Inferior parietal cortex (tissue), 1 donor: Measurements from ENCODE around the gene TBCE.

Experiments
- DNase-seq: peaks from one replicate; pipeline ENCODE4 v3.0.0-alpha.2; 2016; ENCODE audit errors: extremely low spot score

Gene TBCE

GRCh38 chr1:235410467-235410866 lies 43.2 kb downstream of the TBCE start:
- no peak for DNase-seq

- DNase-seq = no peak
These were observed 44.6 kb downstream of the TBCE start for GRCh38 chr1:235411489-235412486.

GRCh38 chr1:235415008-235415904 lies 48.0 kb downstream of the TBCE start:
- DNase-seq = peak; percentile 59

GRCh38 chr1:235416662-235417049 lies 49.4 kb downstream of the TBCE start:
- no peak for DNase-seq

DNA sequence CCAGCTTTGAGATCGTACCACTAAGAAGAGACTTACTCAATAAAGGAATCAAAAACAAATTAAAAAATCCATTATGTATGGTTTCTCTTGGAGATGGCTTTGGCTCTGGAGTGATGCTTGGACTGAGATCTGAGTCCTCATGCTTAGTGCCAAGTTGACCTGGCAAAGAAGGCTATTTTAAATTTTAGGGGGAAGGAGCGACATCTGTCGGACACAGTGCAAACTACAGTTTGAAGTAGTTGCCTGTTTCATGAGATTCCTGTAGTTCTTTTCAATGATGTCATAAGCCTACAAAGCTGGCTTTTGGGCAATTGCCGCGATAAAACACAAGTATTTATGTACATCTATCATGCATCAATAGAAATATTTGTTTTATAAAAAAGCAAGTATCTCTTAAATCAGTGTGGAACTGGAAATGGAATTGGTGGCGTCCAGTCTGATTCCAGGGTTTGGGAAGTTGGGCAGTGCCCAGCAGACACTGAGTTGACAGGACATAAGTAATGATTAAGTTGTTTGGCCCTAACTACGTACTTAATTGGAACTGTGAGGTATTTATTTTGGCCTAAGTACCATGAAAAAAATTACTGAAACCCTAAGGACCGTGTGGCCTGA lies 50.0 kb downstream of the TBCE start:
- DNase-seq = peak; percentile 86

- no peak for DNase-seq
These were observed 54.5 kb downstream of the TBCE start for GRCh38 chr1:235421751-235422150.

GRCh38 chr1:235423214-235423652 lies 56.0 kb downstream of the TBCE start:
- DNase-seq = no peak

GRCh38 chr1:235424092-235424491 lies 56.9 kb downstream of the TBCE start:
- no peak for DNase-seq

- no peak for DNase-seq
These were observed 58.1 kb downstream of the TBCE start for GRCh38 chr1:235425357-235425756.

GRCh38 chr1:235426143-235426542 lies 58.9 kb downstream of the TBCE start:
- no peak for DNase-seq

GRCh38 chr1:235426680-235427079 lies 59.5 kb downstream of the TBCE start:
- no peak for DNase-seq

- no peak for DNase-seq
These were observed 60.2 kb downstream of the TBCE start for GRCh38 chr1:235427447-235427846.

- DNase-seq = no peak
These were observed 61.9 kb downstream of the TBCE start for GRCh38 chr1:235429143-235429542.

DNA sequence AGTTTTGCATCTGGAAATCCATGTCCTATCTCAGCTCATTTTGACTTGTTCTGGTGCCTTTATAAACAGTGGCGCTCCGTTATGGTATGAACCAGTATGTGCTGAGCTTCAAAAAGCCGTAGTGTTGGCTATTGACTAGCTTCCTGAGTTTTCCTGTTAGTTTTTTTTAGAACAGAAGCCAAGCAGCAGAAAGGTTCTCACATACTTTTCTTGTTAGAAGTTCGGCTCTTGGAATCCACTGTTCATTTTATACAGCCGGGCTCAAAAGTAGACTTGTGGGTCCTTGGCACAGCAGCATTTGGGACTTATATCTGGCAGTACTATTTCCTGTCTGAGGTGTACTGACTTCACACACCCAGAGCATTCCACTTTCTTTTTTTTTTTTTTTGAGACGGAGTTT lies 63.8 kb downstream of the TBCE start:
- no peak for DNase-seq

DNA sequence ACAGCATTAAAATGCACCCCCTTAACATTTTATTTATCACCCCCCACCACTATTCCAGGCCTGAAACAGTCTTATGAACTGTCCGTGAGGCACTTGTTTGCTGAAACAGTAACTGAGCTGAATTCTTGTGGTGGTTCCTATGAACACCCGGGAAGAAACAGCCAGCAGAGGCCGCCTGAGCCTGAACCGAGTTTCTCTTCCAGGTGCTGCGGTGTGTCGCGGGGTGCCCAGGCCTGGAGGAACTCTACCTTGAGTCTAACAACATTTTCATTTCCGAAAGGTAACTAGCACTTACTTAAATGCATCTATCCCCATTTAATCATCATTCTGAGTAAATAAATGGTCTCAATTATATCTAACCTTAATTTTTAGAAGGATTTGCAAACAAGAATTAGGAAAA lies 66.8 kb downstream of the TBCE start:
- no peak for DNase-seq

DNA sequence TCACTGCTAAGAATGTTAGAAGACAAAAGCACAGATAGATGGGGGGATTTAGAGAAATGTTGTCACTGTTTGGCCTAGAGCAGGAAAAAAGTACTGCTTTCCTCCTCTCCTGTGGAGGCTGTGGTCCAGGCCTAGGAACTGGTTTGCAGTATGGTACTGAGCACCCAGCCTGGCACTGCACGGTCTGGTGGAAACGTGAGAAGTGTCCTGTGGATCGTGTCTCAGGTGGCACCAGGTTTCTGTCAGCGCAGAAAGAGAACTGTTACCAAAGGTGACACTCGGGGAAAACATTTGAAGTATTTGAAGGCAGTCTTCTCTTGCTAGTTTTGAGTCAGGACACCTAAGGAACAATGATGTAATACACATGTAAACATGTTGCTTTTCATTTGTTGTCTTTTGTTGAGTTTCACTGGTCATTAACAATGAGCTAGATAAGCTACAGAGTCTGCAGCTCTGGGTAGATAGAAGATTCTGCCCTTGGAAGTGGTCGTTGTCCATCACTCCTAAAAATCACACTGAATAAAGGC lies 74.0 kb downstream of the TBCE start:
- no peak for DNase-seq

GRCh38 chr1:235442788-235443429 lies 75.7 kb downstream of the TBCE start:
- DNase-seq = no peak

DNA sequence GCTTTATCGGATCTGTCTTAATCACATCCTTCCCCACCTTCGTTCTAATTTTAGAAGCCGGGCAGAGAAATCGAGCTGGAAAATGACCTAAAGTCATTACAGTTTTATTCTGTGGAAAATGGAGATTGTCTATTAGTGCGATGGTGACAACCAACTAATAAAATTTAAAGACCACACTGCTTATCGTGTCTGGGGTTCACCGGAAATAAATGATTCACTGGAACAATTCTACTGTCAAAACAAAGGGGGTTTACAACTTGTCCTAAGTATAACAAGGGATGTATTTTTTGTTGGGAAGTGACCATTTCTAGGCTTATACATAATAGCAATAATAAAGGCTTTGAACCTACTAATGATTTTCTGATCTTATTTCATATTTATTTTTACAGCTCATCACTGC lies 81.4 kb downstream of the TBCE start:
- no peak for DNase-seq

DNA sequence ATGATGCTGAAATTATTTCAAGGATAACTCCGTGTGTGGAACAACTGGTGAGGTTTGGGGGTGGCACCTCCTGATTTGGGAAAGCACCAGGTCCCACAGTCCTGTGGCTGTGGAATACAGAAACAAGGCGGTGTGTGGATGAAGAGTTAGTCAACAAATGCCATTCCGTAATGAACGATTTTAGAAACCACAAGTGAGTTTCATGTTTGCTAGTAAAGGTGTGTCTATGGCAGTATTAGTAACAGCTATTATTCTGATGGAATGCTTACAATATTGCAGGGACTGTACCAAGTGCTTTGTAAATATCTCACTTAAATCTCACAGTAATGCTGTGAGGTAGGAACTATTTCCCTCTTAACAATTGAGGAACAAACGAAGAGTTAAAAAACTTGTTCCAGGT lies 83.2 kb downstream of the TBCE start:
- no peak for DNase-seq

DNA sequence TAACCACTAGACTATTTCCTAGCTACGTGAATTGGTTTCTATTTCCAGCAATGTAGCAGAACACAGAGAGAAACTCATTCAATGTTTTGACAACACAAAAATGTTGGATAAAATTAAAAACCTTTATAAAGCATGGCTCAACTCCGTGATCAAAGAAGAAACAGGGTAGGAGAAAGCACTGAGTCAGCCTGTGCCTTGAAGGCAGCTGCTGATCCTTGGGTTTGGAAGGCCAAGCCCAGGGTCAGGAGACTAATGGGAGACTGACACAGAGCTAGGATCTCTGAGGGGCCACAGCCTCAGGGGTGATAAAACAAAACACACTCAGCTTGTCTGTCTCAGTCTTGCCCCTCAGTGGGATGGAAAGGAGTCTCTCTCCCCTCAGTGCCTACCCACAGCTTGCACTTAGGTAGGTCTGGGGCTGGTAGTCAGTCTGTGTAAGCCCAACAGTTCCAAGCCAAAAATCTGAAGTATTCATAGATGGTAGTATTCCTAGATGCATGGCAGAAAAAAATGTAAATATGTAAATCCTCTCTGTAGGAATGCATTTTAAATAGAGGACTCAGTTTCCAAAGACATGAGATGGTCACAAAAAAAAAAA lies 83.8 kb downstream of the TBCE start:
- no peak for DNase-seq

GRCh38 chr1:235454021-235454420 lies 86.8 kb downstream of the TBCE start:
- no peak for DNase-seq
